NB4 (cell line): ENCODE results near the gene GRIK4.

Source experiments
- DNase-seq: peaks from one replicate; pipeline ENCODE4 v3.0.0; 2010; ENCODE audit warnings: low read depth
- H3K4me3 ChIP-seq: one replicate; pipeline ENCODE4 v1.5.1; 2011; ENCODE audit warnings: mild to moderate bottlenecking, low read depth, low read length, moderate library complexity
- CTCF ChIP-seq: IDR thresholded peaks from one replicate; pipeline ENCODE4 v1.5.1; 2012; ENCODE audit warnings: low read depth, low read length
- MAX ChIP-seq: IDR thresholded peaks from 2 replicates; pipeline ENCODE4 v1.6.1; 2011; ENCODE audit warnings: low read depth, low read length
- MYC ChIP-seq: IDR thresholded peaks from 2 replicates; pipeline ENCODE4 v1.6.1; 2011; ENCODE audit warnings: low read depth, low read length
- POLR2A ChIP-seq: IDR thresholded peaks from 2 replicates; pipeline ENCODE4 v1.6.1; 2011; ENCODE audit warnings: mild to moderate bottlenecking; ENCODE audit not compliant: insufficient read length; ENCODE audit errors: extremely low read depth

Gene GRIK4

GRCh38 chr11:120873966-120874735, 362.6 kb downstream of the GRIK4 start:
- no peak for DNase-seq
- TF ChIP-seq MYC (no peak), CTCF (no peak), MAX (no peak), POLR2A (no peak)

GRCh38 chr11:120875986-120876385, 364.4 kb downstream of the GRIK4 start:
- DNase-seq, result no peak
- TF ChIP-seq MAX (no peak), POLR2A (no peak), CTCF (no peak), MYC (no peak)
- no peak overlapping the region for H3K4me3 ChIP-seq

More at GRCh38 chr11:120873966-120874735, 362.6 kb downstream of the GRIK4 start:
- H3K4me3 ChIP-seq, result no peak overlapping the region

GRCh38 chr11:120877746-120878365, 366.3 kb downstream of the GRIK4 start:
- DNase-seq, result no peak
- H3K4me3 ChIP-seq, result no peak overlapping the region
- TF ChIP-seq MAX, result no peak
- TF ChIP-seq POLR2A, result no peak
- no peak for TF ChIP-seq CTCF
- TF ChIP-seq MYC, result no peak

GRCh38 chr11:120878781-120879180, 367.2 kb downstream of the GRIK4 start:
- TF ChIP-seq MAX (no peak), POLR2A (no peak), CTCF (no peak), MYC (no peak)
- no peak for DNase-seq
- H3K4me3 ChIP-seq, result no peak overlapping the region

GRCh38 chr11:120880498-120881175, 369.1 kb downstream of the GRIK4 start:
- no peak overlapping the region for H3K4me3 ChIP-seq
- DNase-seq, result no peak
- TF ChIP-seq MAX, result no peak
- TF ChIP-seq CTCF, result no peak
- no peak for TF ChIP-seq POLR2A
- TF ChIP-seq MYC, result no peak
